Stimulated activated naive B cell treated with anti-CD40 and anti-IgM and Interleukin-4, amounts not matched to agents 10 μg/mL and 1 μg/mL and 100 μg/mL, for 72 hours (primary cell): ENCODE data around the gene SYDE2.
A peak's percentile ranks its signal among the peaks of the same experiment; 100 is the strongest.
"Not testable (repeated sequence)": the region's sequence is repeated elsewhere in the genome, so short reads cannot be mapped to it uniquely, and the experiment has no call there.

ENCODE experiments used
- ATAC-seq, 2 donors: fragments of 150-1000 bp; cut with Tn5 transposase; replicated peaks; 2 replicates each; pipeline ENCODE4 v1.10.0; 2021; ENCODE audit warnings: moderate library complexity in 1 of 2
- DNase-seq: peaks from one replicate; pipeline ENCODE4 v3.0.0; 2021
- H3K27ac Mint-ChIP-seq: one replicate; pipeline ENCODE4 v1.8.0; 2022; ENCODE audit warnings: mild to moderate bottlenecking, mixed read lengths
- H3K27me3 Mint-ChIP-seq, 2 donors: one replicate each; pipeline ENCODE4 v1.8.0; 2022; ENCODE audit warnings: mixed read lengths in 2 of 2
- H3K36me3 Mint-ChIP-seq, 2 donors: one replicate each; pipeline ENCODE4 v1.8.0; 2022; ENCODE audit warnings: mixed read lengths in 2 of 2, mild to moderate bottlenecking in 1 of 2
- H3K4me1 Mint-ChIP-seq, 2 donors: one replicate each; pipeline ENCODE4 v1.8.0; 2022; ENCODE audit warnings: mixed read lengths in 2 of 2, mild to moderate bottlenecking in 1 of 2
- H3K4me3 Mint-ChIP-seq, 2 donors: one replicate each; pipeline ENCODE4 v1.8.0; 2022; ENCODE audit warnings: mild to moderate bottlenecking in 2 of 2, mixed read lengths in 2 of 2, moderate library complexity in 1 of 2
- H3K9me3 Mint-ChIP-seq, 2 donors: one replicate each; pipeline ENCODE4 v1.8.0; 2022; ENCODE audit warnings: mixed read lengths in 2 of 2, mild to moderate bottlenecking in 1 of 2

Gene SYDE2

DNA sequence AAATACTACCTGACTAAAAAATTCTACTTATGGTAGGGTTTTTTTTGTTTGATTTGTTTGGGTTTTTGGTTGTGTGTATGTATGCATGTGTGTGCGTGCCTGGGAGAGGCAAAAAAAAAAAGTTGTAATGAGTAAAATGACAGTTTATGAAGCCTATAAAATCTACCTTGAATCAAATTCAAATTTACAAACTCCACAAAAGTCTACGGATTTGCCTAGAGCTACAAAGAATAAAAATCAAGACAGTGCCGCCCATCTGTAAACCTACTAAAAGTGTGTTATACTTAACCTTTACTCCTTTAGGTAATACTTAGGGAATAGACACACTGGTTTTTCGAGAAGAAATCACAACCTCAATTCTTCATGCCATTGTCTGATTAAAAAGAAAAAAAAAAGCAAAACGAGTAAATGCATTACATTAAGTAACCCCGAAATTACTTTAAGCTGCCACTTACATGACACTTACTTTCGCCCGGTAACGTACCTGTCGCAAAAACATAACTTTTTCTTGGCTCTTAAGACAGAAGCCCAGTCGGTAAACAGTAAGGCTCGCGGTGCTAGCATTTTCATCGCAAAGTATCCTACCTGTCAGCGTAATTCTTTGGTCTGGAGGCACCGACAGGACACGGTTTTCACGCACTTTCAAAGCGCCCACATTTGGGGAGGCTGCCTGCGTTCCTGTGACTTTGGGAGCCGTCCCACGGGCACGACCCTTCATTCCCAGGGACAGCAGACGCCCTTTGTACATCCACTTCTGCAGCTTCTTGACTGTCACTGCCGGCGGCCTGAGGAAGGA, 951 bp downstream of the SYDE2 start:
- ATAC-seq (no peak), DNase-seq (no peak)
- Mint-ChIP-seq H3K9me3 (no peaks in the 10 kb centered on the region), H3K27me3 (peaks cover 12 to 22% of the 10 kb centered on the region in 2 donors), H3K27ac (no peak overlapping the region), H3K4me1 (peaks cover 3 to 11% of the 10 kb centered on the region in 2 donors), H3K36me3 (peaks cover 0 to 3% of the 10 kb centered on the region in 2 donors), H3K4me3 (peak overlapping the region; percentile 73 to 92)

DNA sequence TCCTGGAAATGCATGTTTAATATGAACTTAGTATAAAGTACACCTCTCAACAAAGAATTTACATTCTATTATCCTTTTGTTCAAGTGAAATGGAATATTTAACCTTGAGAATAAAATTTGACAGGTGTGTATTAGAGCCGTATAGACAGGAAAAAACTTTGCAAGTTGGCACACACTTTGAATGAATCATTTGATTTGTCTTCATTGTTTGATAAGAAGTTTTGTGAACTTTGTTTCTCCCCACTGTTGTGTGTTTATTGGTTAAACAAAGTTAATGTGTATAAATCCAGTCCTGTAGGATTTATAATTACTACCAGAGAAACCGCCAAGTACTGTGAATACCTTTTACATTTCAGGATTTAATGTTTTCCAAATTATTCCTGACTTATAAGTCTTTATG, 2.0 kb downstream of the SYDE2 start:
- Mint-ChIP-seq H3K36me3 (peaks cover 0 to 3% of the 10 kb centered on the region in 2 donors), H3K4me3 (no peak overlapping the region), H3K27me3 (peaks cover 8 to 17% of the 10 kb centered on the region in 2 donors), H3K27ac (no peak overlapping the region), H3K4me1 (peaks cover 3 to 11% of the 10 kb centered on the region in 2 donors), H3K9me3 (no peaks in the 10 kb centered on the region)
- ATAC-seq: no peak
- no peak for DNase-seq

GRCh38 chr1:85196358-85196757, 4.5 kb downstream of the SYDE2 start:
- DNase-seq (no peak), ATAC-seq (no peak)
- no peak overlapping the region for H3K4me3 Mint-ChIP-seq
- H3K9me3 Mint-ChIP-seq: no peaks in the 10 kb centered on the region
- H3K36me3 Mint-ChIP-seq: no peaks in the 10 kb centered on the region
- H3K4me1 Mint-ChIP-seq: peaks cover 0 to 4% of the 10 kb centered on the region in 2 donors
- H3K27me3 Mint-ChIP-seq: peaks cover 4 to 12% of the 10 kb centered on the region in 2 donors
- H3K27ac Mint-ChIP-seq: no peak overlapping the region

- no peak for ATAC-seq
- H3K4me1 Mint-ChIP-seq: peaks cover 0 to 4% of the 10 kb centered on the region in 2 donors
- no peaks in the 10 kb centered on the region for H3K9me3 Mint-ChIP-seq
- no peak overlapping the region for H3K4me3 Mint-ChIP-seq
- no peak for DNase-seq
- no peaks in the 10 kb centered on the region for H3K36me3 Mint-ChIP-seq
- H3K27ac Mint-ChIP-seq: no peak overlapping the region
- peaks cover 4 to 12% of the 10 kb centered on the region in 2 donors for H3K27me3 Mint-ChIP-seq
These were observed 5.1 kb downstream of the SYDE2 start for GRCh38 chr1:85195703-85196102.

DNA sequence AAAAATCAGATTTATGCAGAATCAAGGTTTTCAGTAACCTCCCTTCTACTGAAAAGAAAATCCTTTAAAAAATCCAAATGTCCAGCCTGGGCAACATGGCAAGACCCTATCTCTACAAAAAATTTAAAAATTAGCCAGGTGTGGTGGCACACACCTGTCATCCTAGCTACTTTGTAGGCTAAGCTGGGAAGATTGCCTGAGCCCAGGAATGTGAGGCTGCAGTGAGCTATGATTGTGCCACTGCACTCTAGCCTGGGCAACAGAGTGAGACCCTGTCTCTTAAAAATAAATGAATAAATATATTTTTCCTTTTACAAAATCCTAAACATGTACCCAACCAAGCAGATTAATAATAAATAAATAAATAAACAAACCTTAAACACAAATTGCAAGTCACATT, 8.7 kb downstream of the SYDE2 start:
- not testable (repeated sequence) for H3K27ac Mint-ChIP-seq, ATAC-seq, H3K9me3 Mint-ChIP-seq, H3K4me1 Mint-ChIP-seq, H3K27me3 Mint-ChIP-seq, DNase-seq, H3K36me3 Mint-ChIP-seq, H3K4me3 Mint-ChIP-seq

DNA sequence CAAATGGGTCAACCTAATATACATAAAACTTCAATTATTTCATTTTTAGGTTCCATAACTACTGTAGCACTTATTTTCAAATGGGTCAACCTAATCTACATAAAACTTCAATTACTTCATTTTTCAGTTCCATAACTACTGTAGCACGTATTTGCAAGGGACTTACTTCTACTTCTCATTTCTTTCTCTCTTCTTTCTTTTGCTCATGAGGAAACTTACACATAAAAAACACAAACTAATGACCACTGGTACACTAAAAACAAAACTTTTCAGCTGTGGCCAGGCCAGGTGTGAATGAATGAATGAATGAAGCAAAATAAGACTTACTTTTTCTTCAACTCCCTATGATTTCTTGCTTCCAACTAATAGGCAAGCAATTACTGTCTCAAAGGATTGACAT, 11.7 kb downstream of the SYDE2 start:
- H3K27me3 Mint-ChIP-seq: peaks cover 0 to 4% of the 10 kb centered on the region in 2 donors
- DNase-seq (no peak), ATAC-seq (peak in 1 of 2 donors; percentile 22)
- no peak overlapping the region for H3K27ac Mint-ChIP-seq
- H3K4me1 Mint-ChIP-seq: peaks cover 3 to 6% of the 10 kb centered on the region in 2 donors
- H3K4me3 Mint-ChIP-seq: no peak overlapping the region
- no peaks in the 10 kb centered on the region for H3K36me3 Mint-ChIP-seq
- H3K9me3 Mint-ChIP-seq: no peaks in the 10 kb centered on the region

GRCh38 chr1:85188530-85188929, 12.3 kb downstream of the SYDE2 start:
- ATAC-seq: no peak
- Mint-ChIP-seq H3K4me1 (peaks cover 3 to 6% of the 10 kb centered on the region in 2 donors), H3K9me3 (no peaks in the 10 kb centered on the region), H3K27me3 (peaks cover 0 to 4% of the 10 kb centered on the region in 2 donors), H3K4me3 (no peak overlapping the region), H3K36me3 (no peaks in the 10 kb centered on the region), H3K27ac (no peak overlapping the region)
- DNase-seq: no peak

- not testable (repeated sequence) for H3K27ac Mint-ChIP-seq, H3K9me3 Mint-ChIP-seq, DNase-seq, H3K4me1 Mint-ChIP-seq, H3K27me3 Mint-ChIP-seq, ATAC-seq, H3K36me3 Mint-ChIP-seq, H3K4me3 Mint-ChIP-seq
These were observed 13.8 kb downstream of the SYDE2 start for GRCh38 chr1:85187021-85187420.

GRCh38 chr1:85184245-85184644, 16.6 kb downstream of the SYDE2 start:
- H3K36me3 Mint-ChIP-seq: no peaks in the 10 kb centered on the region
- ATAC-seq (no peak), DNase-seq (no peak)
- peaks cover 3 to 4% of the 10 kb centered on the region in 2 donors for H3K4me1 Mint-ChIP-seq
- peaks cover 0 to 1% of the 10 kb centered on the region in 2 donors for H3K27me3 Mint-ChIP-seq
- no peaks in the 10 kb centered on the region for H3K9me3 Mint-ChIP-seq
- no peak overlapping the region for H3K27ac Mint-ChIP-seq
- H3K4me3 Mint-ChIP-seq: no peak overlapping the region

DNA sequence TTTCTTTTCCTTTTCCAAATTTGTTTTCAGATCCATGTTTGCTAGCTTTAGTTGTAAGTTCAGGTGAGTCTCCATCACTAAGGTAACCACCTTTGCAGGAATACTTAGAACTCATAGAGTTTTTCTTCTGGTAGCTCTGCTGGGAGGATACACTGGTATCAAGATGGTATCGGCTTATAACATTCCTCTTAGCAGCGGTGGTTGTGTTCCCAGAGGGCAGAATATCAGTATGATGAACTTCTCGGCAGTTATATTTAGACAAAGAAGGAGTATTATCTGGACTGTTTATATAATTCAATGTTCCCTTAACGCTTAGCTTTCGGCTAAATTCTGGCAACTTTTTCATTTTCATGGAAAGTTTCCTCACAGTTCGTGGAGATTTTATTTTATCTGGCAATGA, 18.1 kb downstream of the SYDE2 start:
- Mint-ChIP-seq H3K9me3 (no peaks in the 10 kb centered on the region), H3K27ac (no peak overlapping the region), H3K27me3 (no peaks in the 10 kb centered on the region), H3K4me1 (peaks cover 0 to 2% of the 10 kb centered on the region in 2 donors), H3K36me3 (no peaks in the 10 kb centered on the region), H3K4me3 (no peak overlapping the region)
- DNase-seq: no peak
- ATAC-seq: no peak

DNA sequence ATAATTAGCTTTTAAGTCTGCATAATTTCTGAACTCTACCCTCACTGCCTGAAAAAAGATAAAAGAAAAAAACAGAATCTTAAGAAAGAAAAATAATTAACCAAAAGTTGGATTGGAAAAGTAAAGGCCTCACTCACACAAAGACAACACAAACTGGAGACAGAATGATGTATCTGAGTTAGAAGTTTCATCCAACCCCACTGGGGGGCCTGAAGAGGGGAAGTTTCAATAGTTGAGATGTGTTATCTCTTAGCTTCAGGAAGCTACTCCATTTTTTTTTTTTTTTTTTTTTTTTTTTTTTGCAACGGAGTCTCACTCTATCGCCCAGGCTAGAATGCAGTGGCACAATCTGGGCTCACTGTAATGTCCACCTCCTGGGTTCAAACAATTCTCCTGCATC, 19.9 kb downstream of the SYDE2 start:
- DNase-seq (no peak), ATAC-seq (no peak)
- peaks cover 0 to 4% of the 10 kb centered on the region in 2 donors for H3K4me1 Mint-ChIP-seq
- H3K9me3 Mint-ChIP-seq: no peaks in the 10 kb centered on the region
- H3K27me3 Mint-ChIP-seq: no peaks in the 10 kb centered on the region
- H3K4me3 Mint-ChIP-seq: no peak overlapping the region
- H3K27ac Mint-ChIP-seq: no peak overlapping the region
- no peaks in the 10 kb centered on the region for H3K36me3 Mint-ChIP-seq

DNA sequence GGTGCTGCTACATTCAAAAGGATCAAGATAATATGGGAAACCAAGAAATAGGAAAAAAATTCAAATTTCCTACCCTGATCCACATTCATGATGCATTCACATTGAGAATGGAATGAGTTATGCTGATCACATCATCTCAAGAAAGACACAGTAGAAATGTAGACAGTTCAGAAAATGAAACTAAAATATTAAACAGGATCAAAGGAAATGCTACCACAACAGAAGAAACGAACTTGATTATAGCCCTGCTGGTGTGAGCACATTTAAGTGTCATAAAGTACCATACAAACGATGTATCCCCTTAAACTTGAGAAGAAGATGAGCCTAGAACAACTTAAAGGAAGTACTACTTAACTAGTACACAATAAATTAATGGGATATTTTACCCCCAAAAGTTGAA, 21.3 kb downstream of the SYDE2 start:
- no peak overlapping the region for H3K27ac Mint-ChIP-seq
- H3K27me3 Mint-ChIP-seq: no peaks in the 10 kb centered on the region
- ATAC-seq: no peak
- H3K4me1 Mint-ChIP-seq: peaks cover 0 to 4% of the 10 kb centered on the region in 2 donors
- no peak overlapping the region for H3K4me3 Mint-ChIP-seq
- H3K36me3 Mint-ChIP-seq: no peaks in the 10 kb centered on the region
- no peak for DNase-seq
- no peaks in the 10 kb centered on the region for H3K9me3 Mint-ChIP-seq

DNA sequence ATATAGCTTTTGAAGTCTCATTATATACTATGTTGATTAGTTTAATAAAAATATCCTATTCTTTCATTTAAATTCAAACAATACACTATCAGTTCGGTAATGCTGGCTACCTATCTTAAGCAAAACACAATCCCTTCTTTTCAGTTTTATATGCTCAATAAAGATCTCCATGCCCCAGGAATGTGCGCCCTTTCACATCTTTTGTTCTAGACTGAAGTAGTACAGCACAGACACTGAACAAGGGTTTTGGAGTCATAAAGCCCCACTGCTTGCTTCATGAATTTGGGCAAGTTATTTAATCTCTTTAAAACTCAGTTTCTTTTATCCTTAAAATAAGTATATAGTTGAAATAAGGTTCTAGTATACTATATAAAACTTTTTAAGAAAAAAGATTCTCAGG, 22.4 kb downstream of the SYDE2 start:
- Mint-ChIP-seq H3K9me3 (no peaks in the 10 kb centered on the region), H3K27me3 (no peaks in the 10 kb centered on the region), H3K27ac (no peak overlapping the region), H3K36me3 (no peaks in the 10 kb centered on the region), H3K4me1 (peaks cover 0 to 4% of the 10 kb centered on the region in 2 donors), H3K4me3 (no peak overlapping the region)
- no peak for ATAC-seq
- no peak for DNase-seq

GRCh38 chr1:85174503-85174902, 26.3 kb downstream of the SYDE2 start:
- H3K36me3 Mint-ChIP-seq: no peaks in the 10 kb centered on the region
- no peak for ATAC-seq
- DNase-seq: no peak
- no peak overlapping the region for H3K27ac Mint-ChIP-seq
- H3K9me3 Mint-ChIP-seq: no peaks in the 10 kb centered on the region
- H3K27me3 Mint-ChIP-seq: no peaks in the 10 kb centered on the region
- no peak overlapping the region for H3K4me3 Mint-ChIP-seq
- peaks cover 0 to 3% of the 10 kb centered on the region in 2 donors for H3K4me1 Mint-ChIP-seq

GRCh38 chr1:85172684-85173337, 28.0 kb downstream of the SYDE2 start:
- Mint-ChIP-seq H3K9me3 (no peaks in the 10 kb centered on the region), H3K4me3 (no peak overlapping the region), H3K27me3 (no peaks in the 10 kb centered on the region), H3K27ac (no peak overlapping the region), H3K36me3 (no peaks in the 10 kb centered on the region), H3K4me1 (peaks cover 0 to 2% of the 10 kb centered on the region in 2 donors)
- ATAC-seq: no peak
- DNase-seq: no peak
